CD14-positive monocyte (primary cell): Measurements from ENCODE around the gene DENND4A. TPM values are rescaled to one million over a fixed set of nuclear protein-coding genes. Genes with fewer than 3 reads are reported as not detected.

Experiments
- DNase-seq, 3 donors: peaks; one replicate each; pipeline ENCODE4 v3.0.0-alpha.2; 2011 to 2022
- H2AFZ ChIP-seq: 2 replicates; pipeline ENCODE4 v1.6.0; 2012; ENCODE audit warnings: mild to moderate bottlenecking, low read depth, low read length, inconsistent platforms; ENCODE audit not compliant: insufficient read depth, poor library complexity, severe bottlenecking
- H3K27ac ChIP-seq, 2 donors: 1 replicate in 1 of 2; 2 replicates in 1 of 2; pipeline ENCODE4 v1.5.1; 2012 to 2013; ENCODE audit warnings: low read length in 2 of 2, control low read depth in 1 of 2, inconsistent platforms in 1 of 2, low read depth in 1 of 2, mild to moderate bottlenecking in 1 of 2
- H3K27me3 ChIP-seq, 2 donors: one replicate each; pipeline versions ENCODE4 v1.6.0 to v1.6.1; 2011 to 2013; ENCODE audit warnings: low read length in 2 of 2; ENCODE audit not compliant: control insufficient read depth in 2 of 2, insufficient read depth in 2 of 2
- H3K36me3 ChIP-seq, 2 donors: replicated peaks in 1 of 2; 1 replicate in 1 of 2; 2 replicates in 1 of 2; pipeline versions ENCODE4 v1.5.1 to v1.6.1; 2012 to 2013; ENCODE audit warnings: low read length in 2 of 2, control low read depth in 1 of 2, inconsistent platforms in 1 of 2, mild to moderate bottlenecking in 1 of 2; ENCODE audit not compliant: insufficient read depth in 2 of 2, control insufficient read depth in 1 of 2
- H3K4me1 ChIP-seq, 2 donors: 1 replicate in 1 of 2; 2 replicates in 1 of 2; pipeline versions ENCODE4 v1.5.1 to v1.6.1; 2012 to 2013; ENCODE audit warnings: low read length in 2 of 2, control low read depth in 1 of 2, inconsistent platforms in 1 of 2, mild to moderate bottlenecking in 1 of 2, moderate library complexity in 1 of 2; ENCODE audit not compliant: insufficient read depth in 2 of 2, control insufficient read depth in 1 of 2
- H3K4me2 ChIP-seq: replicated peaks from 2 replicates; pipeline ENCODE3; 2012; ENCODE audit warnings: low read length, moderate library complexity, mild to moderate bottlenecking; ENCODE audit not compliant: poor library complexity, severe bottlenecking; ENCODE audit errors: extremely low read depth
- H3K4me3 ChIP-seq, 3 experiments: fragments of 200-600 bp in 1 of 3; sonication (generic) in 1 of 3; replicated peaks in 1 of 3; 1 replicate in 2 of 3; 2 replicates in 1 of 3; pipeline ENCODE4 v1.5.1; 2011 to 2013; ENCODE audit warnings: low read length in 3 of 3, mild to moderate bottlenecking in 3 of 3, control low read depth in 2 of 3, low read depth in 2 of 3, inconsistent platforms in 1 of 3, moderate library complexity in 1 of 3
- H3K79me2 ChIP-seq: 2 replicates; pipeline ENCODE4 v1.6.0; 2012; ENCODE audit warnings: mild to moderate bottlenecking, control low read depth, inconsistent platforms, low read length, moderate library complexity; ENCODE audit not compliant: insufficient read depth
- H3K9ac ChIP-seq: 2 replicates; pipeline ENCODE4 v1.6.0; 2017; ENCODE audit warnings: low read length, mild to moderate bottlenecking; ENCODE audit not compliant: insufficient read depth, poor library complexity, severe bottlenecking
- H3K9me3 ChIP-seq, 2 donors: replicated peaks in 1 of 2; 1 replicate in 1 of 2; 2 replicates in 1 of 2; pipeline versions ENCODE4 v1.5.1 to v1.6.1; 2012 to 2013; ENCODE audit warnings: low read length in 2 of 2, control low read depth in 1 of 2; ENCODE audit not compliant: control insufficient read depth in 1 of 2, insufficient read depth in 1 of 2
- H4K20me1 ChIP-seq: 2 replicates; pipeline ENCODE4 v1.6.0; 2012; ENCODE audit warnings: mild to moderate bottlenecking, low read length, control low read depth, moderate library complexity; ENCODE audit not compliant: insufficient read depth
- H3K27ac Mint-ChIP-seq, 7 donors: one replicate each; pipeline ENCODE4 v1.8.0; 2020; ENCODE audit warnings: mild to moderate bottlenecking in 7 of 7, mixed read lengths in 7 of 7, moderate library complexity in 6 of 7, inconsistent platforms in 2 of 7
- H3K27me3 Mint-ChIP-seq, 3 donors: one replicate each; pipeline ENCODE4 v1.8.0; 2021 to 2022; ENCODE audit warnings: low read depth in 3 of 3, mild to moderate bottlenecking in 3 of 3, mixed read lengths in 3 of 3, moderate library complexity in 3 of 3, inconsistent platforms in 1 of 3
- H3K36me3 Mint-ChIP-seq, 2 donors: one replicate each; pipeline ENCODE4 v1.8.0; 2020; ENCODE audit warnings: mixed read lengths in 2 of 2, inconsistent platforms in 1 of 2, mild to moderate bottlenecking in 1 of 2
- H3K4me1 Mint-ChIP-seq: one replicate; pipeline ENCODE4 v1.8.0; 2020; ENCODE audit warnings: mild to moderate bottlenecking, mixed read lengths
- H3K4me3 Mint-ChIP-seq, 2 donors: one replicate each; pipeline ENCODE4 v1.8.0; 2020; ENCODE audit warnings: mild to moderate bottlenecking in 2 of 2, mixed read lengths in 2 of 2, moderate library complexity in 1 of 2
- H3K9me3 Mint-ChIP-seq, 7 donors: one replicate each; pipeline ENCODE4 v1.8.0; 2020 to 2022; ENCODE audit warnings: mixed read lengths in 7 of 7, mild to moderate bottlenecking in 6 of 7, moderate library complexity in 6 of 7, inconsistent platforms in 2 of 7
- CTCF ChIP-seq: fragments of 200-600 bp; IDR thresholded peaks from one replicate; pipeline ENCODE4 v1.8.0; 2022; ENCODE audit warnings: antibody characterized with exemption, mild to moderate bottlenecking
- WGBS: methylation state at CpG from one replicate; pipeline ENCODE4 v1.1.5; 2013; ENCODE audit warnings: missing lambda C conversion rate; ENCODE audit not compliant: insufficient coverage; 5-methylcytosine and 5-hydroxymethylcytosine counted together
- intact Hi-C, 2 donors: fragments of 100-400 bp; cut with micrococcal nuclease; formaldehyde crosslinking; loops; one replicate each; pipeline versions ENCODE4 v1.15.0 to v1.15.1; 2023
- polyA plus RNA-seq, 3 donors: library from polyadenylated mRNA; depleted of rRNA in 1 of 3; unstranded in 2 of 3; stranded (reverse) in 1 of 3; fragments of 300-500 nt in 2 of 3; fragments of >200 nt in 1 of 3; fragmentation: Illumina TruSeq in 2 of 3; gene quantifications; 1 replicate in 2 of 3; 2 replicates in 1 of 3; pipeline ENCODE4 v1.2.3, GENCODE V29; 2012 to 2021

DENND4A gene
- polyA plus RNA-seq, 3 donors = 4.6 to 11.0 (median 6.9) TPM

- Mint-ChIP-seq H3K4me3 (no peak overlapping the region), H3K9me3 (no peaks in the 10 kb centered on the region), H3K4me1 (peaks cover 4% of the 10 kb centered on the region), H3K36me3 (peaks cover 20 to 40% of the 10 kb centered on the region in 2 donors), H3K27ac (no peak overlapping the region), H3K27me3 (no peaks in the 10 kb centered on the region)
- DNase-seq = no peak
- H3K27ac ChIP-seq = no peak overlapping the region
- no peaks in the 10 kb centered on the region for H3K9me3 ChIP-seq
- H3K4me1 ChIP-seq = no peaks in the 10 kb centered on the region
- peaks cover 15 to 62% of the 10 kb centered on the region in 2 donors for H3K36me3 ChIP-seq
- intact Hi-C loops = no loop called here
- H3K9ac ChIP-seq = no peak overlapping the region
- no CpG with 5 or more reads among the region's 5 CpGs for whole genome bisulfite sequencing
- peaks cover 83% of the 10 kb centered on the region for H3K79me2 ChIP-seq
- H4K20me1 ChIP-seq = peaks cover 50% of the 10 kb centered on the region
- H3K4me2 ChIP-seq = no peak overlapping the region
- H3K4me3 ChIP-seq = no peak overlapping the region
- no peak overlapping the region for H2AFZ ChIP-seq
- no peak for TF ChIP-seq CTCF
- no peaks in the 10 kb centered on the region for H3K27me3 ChIP-seq
Measured at GRCh38 chr15:65759441-65759840, 32.7 kb downstream of the DENND4A start.

- peaks cover 15 to 73% of the 10 kb centered on the region in 2 donors for H3K36me3 ChIP-seq
- intact Hi-C loops = no loop called here
- no peak overlapping the region for H3K4me2 ChIP-seq
- no peaks in the 10 kb centered on the region for H3K27me3 Mint-ChIP-seq
- H3K9me3 Mint-ChIP-seq = no peaks in the 10 kb centered on the region
- H4K20me1 ChIP-seq = peaks cover 55% of the 10 kb centered on the region
- no peak overlapping the region for H3K4me3 Mint-ChIP-seq
- H3K4me1 Mint-ChIP-seq = peaks cover 4% of the 10 kb centered on the region
- no peak overlapping the region for H3K9ac ChIP-seq
- H3K9me3 ChIP-seq = no peaks in the 10 kb centered on the region
- H3K36me3 Mint-ChIP-seq = peaks cover 20 to 41% of the 10 kb centered on the region in 2 donors
- no peaks in the 10 kb centered on the region for H3K4me1 ChIP-seq
- H3K4me3 ChIP-seq = no peak overlapping the region
- peak overlapping the region in 1 of 7 donors; percentile 41 for H3K27ac Mint-ChIP-seq
- H3K79me2 ChIP-seq = peaks cover 71% of the 10 kb centered on the region
- H3K27ac ChIP-seq = no peak overlapping the region
- H2AFZ ChIP-seq = no peak overlapping the region
- no peaks in the 10 kb centered on the region for H3K27me3 ChIP-seq
- no peak for TF ChIP-seq CTCF
- no CpG with 5 or more reads among the region's 5 CpGs for WGBS
- no peak for DNase-seq
Measured at GRCh38 chr15:65758242-65758641, 33.9 kb downstream of the DENND4A start.
